ENCODE measurements around the gene CEP57L1.

CEP57L1 gene

DNA sequence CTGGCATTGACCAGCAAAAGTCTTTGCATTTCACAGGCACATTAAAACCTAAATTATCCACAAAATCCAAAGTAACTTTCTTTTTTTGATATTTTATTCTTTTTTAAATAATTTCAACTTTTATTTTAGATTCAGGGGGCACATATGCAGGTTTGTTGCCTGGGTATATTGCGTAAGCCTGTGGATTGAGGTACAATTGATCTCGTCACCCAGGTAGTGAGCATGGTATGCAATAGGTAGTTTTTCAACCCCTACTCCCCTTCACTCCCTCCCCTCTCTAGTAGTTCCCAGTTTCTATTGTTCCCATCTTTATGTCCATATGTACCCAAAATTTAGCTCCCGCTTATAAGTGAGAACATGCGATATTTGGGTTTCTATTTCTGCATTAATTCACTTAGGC is 97.6 kb downstream of the CEP57L1 start:
- Histone ChIP-seq H3K27ac (replicated peaks) (no peak overlapping the region), H3K27me3 (ENCODE audit: insufficient read depth, poor library complexity, severe bottlenecking) (no peaks in the 10 kb centered on the region), H3K4me3 (replicated peaks; ENCODE audit: insufficient read depth, low read length) (no peak overlapping the region)
- TF ChIP-seq GABPA (IDR thresholded peaks at IDR 0.05; ENCODE audit: low read depth) (no peak), POLR2AphosphoS5 (IDR thresholded peaks at IDR 0.05; ENCODE audit: low read depth) (no peak), SPI1 (IDR thresholded peaks at IDR 0.05; ENCODE audit: borderline replicate concordance, low read depth) (no peak)
- TF ChIP-seq, protein P1, sequence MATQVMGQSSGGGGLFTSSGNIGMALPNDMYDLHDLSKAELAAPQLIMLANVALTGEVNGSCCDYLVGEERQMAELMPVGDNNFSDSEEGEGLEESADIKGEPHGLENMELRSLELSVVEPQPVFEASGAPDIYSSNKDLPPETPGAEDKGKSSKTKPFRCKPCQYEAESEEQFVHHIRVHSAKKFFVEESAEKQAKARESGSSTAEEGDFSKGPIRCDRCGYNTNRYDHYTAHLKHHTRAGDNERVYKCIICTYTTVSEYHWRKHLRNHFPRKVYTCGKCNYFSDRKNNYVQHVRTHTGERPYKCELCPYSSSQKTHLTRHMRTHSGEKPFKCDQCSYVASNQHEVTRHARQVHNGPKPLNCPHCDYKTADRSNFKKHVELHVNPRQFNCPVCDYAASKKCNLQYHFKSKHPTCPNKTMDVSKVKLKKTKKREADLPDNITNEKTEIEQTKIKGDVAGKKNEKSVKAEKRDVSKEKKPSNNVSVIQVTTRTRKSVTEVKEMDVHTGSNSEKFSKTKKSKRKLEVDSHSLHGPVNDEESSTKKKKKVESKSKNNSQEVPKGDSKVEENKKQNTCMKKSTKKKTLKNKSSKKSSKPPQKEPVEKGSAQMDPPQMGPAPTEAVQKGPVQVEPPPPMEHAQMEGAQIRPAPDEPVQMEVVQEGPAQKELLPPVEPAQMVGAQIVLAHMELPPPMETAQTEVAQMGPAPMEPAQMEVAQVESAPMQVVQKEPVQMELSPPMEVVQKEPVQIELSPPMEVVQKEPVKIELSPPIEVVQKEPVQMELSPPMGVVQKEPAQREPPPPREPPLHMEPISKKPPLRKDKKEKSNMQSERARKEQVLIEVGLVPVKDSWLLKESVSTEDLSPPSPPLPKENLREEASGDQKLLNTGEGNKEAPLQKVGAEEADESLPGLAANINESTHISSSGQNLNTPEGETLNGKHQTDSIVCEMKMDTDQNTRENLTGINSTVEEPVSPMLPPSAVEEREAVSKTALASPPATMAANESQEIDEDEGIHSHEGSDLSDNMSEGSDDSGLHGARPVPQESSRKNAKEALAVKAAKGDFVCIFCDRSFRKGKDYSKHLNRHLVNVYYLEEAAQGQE (IDR thresholded peaks at IDR 0.05; ENCODE audit: insufficient replicate concordance, low read depth), result no peak
- TF ChIP-seq, protein P2, sequence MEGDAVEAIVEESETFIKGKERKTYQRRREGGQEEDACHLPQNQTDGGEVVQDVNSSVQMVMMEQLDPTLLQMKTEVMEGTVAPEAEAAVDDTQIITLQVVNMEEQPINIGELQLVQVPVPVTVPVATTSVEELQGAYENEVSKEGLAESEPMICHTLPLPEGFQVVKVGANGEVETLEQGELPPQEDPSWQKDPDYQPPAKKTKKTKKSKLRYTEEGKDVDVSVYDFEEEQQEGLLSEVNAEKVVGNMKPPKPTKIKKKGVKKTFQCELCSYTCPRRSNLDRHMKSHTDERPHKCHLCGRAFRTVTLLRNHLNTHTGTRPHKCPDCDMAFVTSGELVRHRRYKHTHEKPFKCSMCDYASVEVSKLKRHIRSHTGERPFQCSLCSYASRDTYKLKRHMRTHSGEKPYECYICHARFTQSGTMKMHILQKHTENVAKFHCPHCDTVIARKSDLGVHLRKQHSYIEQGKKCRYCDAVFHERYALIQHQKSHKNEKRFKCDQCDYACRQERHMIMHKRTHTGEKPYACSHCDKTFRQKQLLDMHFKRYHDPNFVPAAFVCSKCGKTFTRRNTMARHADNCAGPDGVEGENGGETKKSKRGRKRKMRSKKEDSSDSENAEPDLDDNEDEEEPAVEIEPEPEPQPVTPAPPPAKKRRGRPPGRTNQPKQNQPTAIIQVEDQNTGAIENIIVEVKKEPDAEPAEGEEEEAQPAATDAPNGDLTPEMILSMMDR (IDR thresholded peaks at IDR 0.05; ENCODE audit: insufficient read depth, low read length), result no peak
- no peak for DNase-seq (ENCODE audit: low read depth in 1 of 2, low spot score in 1 of 2)

DNA sequence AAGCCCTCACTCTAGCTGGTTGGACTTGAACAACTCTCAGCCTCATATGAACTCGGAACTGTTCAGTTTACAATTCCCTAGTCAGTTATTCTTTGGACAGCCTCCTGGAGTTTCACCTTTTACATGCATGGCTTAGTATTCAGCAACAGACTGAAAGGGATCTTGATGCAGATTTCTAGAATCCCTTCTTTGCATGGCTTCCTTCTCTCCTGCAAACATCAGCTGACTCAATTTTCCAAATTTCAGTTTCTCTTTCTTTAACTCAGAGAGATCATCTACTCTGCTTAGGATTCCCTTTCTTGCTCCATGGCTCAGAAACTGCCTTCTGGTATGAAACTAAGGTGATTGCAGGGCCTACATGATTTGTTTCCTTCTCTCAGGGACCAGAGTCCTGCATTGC is 99.6 kb downstream of the CEP57L1 start:
- Histone ChIP-seq H3K27ac (replicated peaks) (no peak overlapping the region), H3K27me3 (ENCODE audit: insufficient read depth, poor library complexity, severe bottlenecking) (no peaks in the 10 kb centered on the region), H3K4me3 (replicated peaks; ENCODE audit: insufficient read depth, low read length) (no peak overlapping the region)
- no peak for TF ChIP-seq POLR2AphosphoS5 (IDR thresholded peaks at IDR 0.05; ENCODE audit: low read depth)
- TF ChIP-seq, protein P1 (IDR thresholded peaks at IDR 0.05; ENCODE audit: insufficient replicate concordance, low read depth), result no peak
- TF ChIP-seq SPI1 (IDR thresholded peaks at IDR 0.05; ENCODE audit: borderline replicate concordance, low read depth), result no peak
- TF ChIP-seq GABPA (IDR thresholded peaks at IDR 0.05; ENCODE audit: low read depth), result no peak
- TF ChIP-seq, protein P2 (IDR thresholded peaks at IDR 0.05; ENCODE audit: insufficient read depth, low read length), result no peak
- DNase-seq (ENCODE audit: low read depth in 1 of 2, low spot score in 1 of 2), result no peak

DNA sequence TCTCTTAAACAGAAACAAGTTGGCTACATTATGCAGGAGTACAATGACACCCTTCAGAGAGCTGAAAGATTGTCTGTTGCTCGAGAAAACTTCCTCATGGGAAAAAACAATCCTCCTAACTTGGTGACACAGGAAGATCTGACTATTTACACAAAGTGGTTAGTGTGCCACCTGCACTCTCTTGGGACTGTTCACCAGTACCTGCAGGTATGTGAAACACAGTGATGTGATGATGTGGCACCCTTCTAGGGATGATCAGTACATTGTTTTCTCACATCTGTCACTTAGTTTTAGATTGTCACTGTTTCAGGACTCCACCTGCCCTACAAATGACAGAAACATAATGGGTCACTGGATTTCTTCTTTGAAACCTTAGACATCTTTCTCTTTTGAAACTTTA is 101.8 kb downstream of the CEP57L1 start:
- Histone ChIP-seq H3K27ac (replicated peaks) (no peak overlapping the region), H3K4me3 (replicated peaks; ENCODE audit: insufficient read depth, low read length) (no peak overlapping the region), H3K27me3 (ENCODE audit: insufficient read depth, poor library complexity, severe bottlenecking) (no peaks in the 10 kb centered on the region)
- DNase-seq (ENCODE audit: low read depth in 1 of 2, low spot score in 1 of 2), result no peak
- TF ChIP-seq, protein P2 (IDR thresholded peaks at IDR 0.05; ENCODE audit: insufficient read depth, low read length), result no peak
- TF ChIP-seq GABPA (IDR thresholded peaks at IDR 0.05; ENCODE audit: low read depth), result no peak
- no peak for TF ChIP-seq SPI1 (IDR thresholded peaks at IDR 0.05; ENCODE audit: borderline replicate concordance, low read depth)
- no peak for TF ChIP-seq POLR2AphosphoS5 (IDR thresholded peaks at IDR 0.05; ENCODE audit: low read depth)
- TF ChIP-seq, protein P1 (IDR thresholded peaks at IDR 0.05; ENCODE audit: insufficient replicate concordance, low read depth), result no peak

Data from HL-60 (cell line).